Upper lobe of right lung (tissue), 1 donor: Measurements from ENCODE around the gene PKIB. TPM values are rescaled to one million over a fixed set of nuclear protein-coding genes. Genes with fewer than 3 reads are reported as not detected.

Experiments used
- ATAC-seq: fragments of 200-7000 bp; cut with Tn5 transposase; one replicate; pipeline ENCODE4 v1.9.1; 2020; ENCODE audit warnings: mild to moderate bottlenecking, moderate library complexity
- DNase-seq: peaks from one replicate; pipeline ENCODE4 v3.0.0-alpha.2; 2020
- H3K27ac ChIP-seq: fragments of 200-600 bp; one replicate; pipeline ENCODE4 v1.8.0; 2022
- H3K27me3 ChIP-seq: fragments of 200-600 bp; one replicate; pipeline ENCODE4 v1.8.0; 2022; ENCODE audit warnings: mild to moderate bottlenecking
- H3K36me3 ChIP-seq: fragments of 200-600 bp; one replicate; pipeline ENCODE4 v1.8.0; 2022
- H3K4me1 ChIP-seq: fragments of 200-600 bp; one replicate; pipeline ENCODE4 v1.8.0; 2022
- H3K4me3 ChIP-seq: fragments of 200-600 bp; one replicate; pipeline ENCODE4 v1.8.0; 2022; ENCODE audit warnings: mild to moderate bottlenecking
- H3K9me3 ChIP-seq: fragments of 200-600 bp; one replicate; pipeline ENCODE4 v1.8.0; 2022
- intact Hi-C: fragments of 100-400 bp; cut with DNase I; formaldehyde crosslinking; loops from one replicate; pipeline ENCODE4 v1.11.0; 2022
- total RNA-seq: library from RNA; stranded (reverse); fragmentation: NEBNext Ultra II Directional; extraction: Animal tissue kit (Norgen Biotek cat#: 25700); gene quantifications from one replicate; pipeline ENCODE4 v1.2.1, GENCODE V29; 2021
- TF ChIP-seq, protein P1 (sequence below): fragments of 200-600 bp; IDR thresholded peaks from one replicate; pipeline ENCODE4 v1.8.0; 2022; ENCODE audit warnings: antibody characterized with exemption
- donor health status: DM: no; HTN: yes; CAD: no; lungs with severe emphysema.

Gene PKIB
- total RNA-seq, 1 donor from 2014 or later, result 2.1 TPM

- H3K27me3 ChIP-seq, result no peaks in the 10 kb centered on the region
- no peak for DNase-seq
- intact Hi-C loops, result no loop called here
- H3K36me3 ChIP-seq, result no peaks in the 10 kb centered on the region
- no peak overlapping the region for H3K4me3 ChIP-seq
- no peak for ATAC-seq
- H3K9me3 ChIP-seq, result no peaks in the 10 kb centered on the region
- TF ChIP-seq, protein P1, sequence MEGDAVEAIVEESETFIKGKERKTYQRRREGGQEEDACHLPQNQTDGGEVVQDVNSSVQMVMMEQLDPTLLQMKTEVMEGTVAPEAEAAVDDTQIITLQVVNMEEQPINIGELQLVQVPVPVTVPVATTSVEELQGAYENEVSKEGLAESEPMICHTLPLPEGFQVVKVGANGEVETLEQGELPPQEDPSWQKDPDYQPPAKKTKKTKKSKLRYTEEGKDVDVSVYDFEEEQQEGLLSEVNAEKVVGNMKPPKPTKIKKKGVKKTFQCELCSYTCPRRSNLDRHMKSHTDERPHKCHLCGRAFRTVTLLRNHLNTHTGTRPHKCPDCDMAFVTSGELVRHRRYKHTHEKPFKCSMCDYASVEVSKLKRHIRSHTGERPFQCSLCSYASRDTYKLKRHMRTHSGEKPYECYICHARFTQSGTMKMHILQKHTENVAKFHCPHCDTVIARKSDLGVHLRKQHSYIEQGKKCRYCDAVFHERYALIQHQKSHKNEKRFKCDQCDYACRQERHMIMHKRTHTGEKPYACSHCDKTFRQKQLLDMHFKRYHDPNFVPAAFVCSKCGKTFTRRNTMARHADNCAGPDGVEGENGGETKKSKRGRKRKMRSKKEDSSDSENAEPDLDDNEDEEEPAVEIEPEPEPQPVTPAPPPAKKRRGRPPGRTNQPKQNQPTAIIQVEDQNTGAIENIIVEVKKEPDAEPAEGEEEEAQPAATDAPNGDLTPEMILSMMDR, result no peak
- H3K27ac ChIP-seq, result no peak overlapping the region
- H3K4me1 ChIP-seq, result no peaks in the 10 kb centered on the region
Observed at GRCh38 chr6:122710908-122711635, 100.9 kb downstream of the PKIB start.

GRCh38 chr6:122712093-122712447, 101.9 kb downstream of the PKIB start:
- intact Hi-C loops, result no loop called here

GRCh38 chr6:122712448-122713137, 102.4 kb downstream of the PKIB start:
- Histone ChIP-seq H3K4me3 (no peak overlapping the region), H3K36me3 (no peaks in the 10 kb centered on the region), H3K27me3 (no peaks in the 10 kb centered on the region), H3K9me3 (no peaks in the 10 kb centered on the region), H3K27ac (no peak overlapping the region), H3K4me1 (no peaks in the 10 kb centered on the region)
- TF ChIP-seq, protein P1, result no peak
- DNase-seq, result no peak
- no peak for ATAC-seq
- intact Hi-C loops, result no loop called here

More at GRCh38 chr6:122712093-122712447, 101.9 kb downstream of the PKIB start:
- no peaks in the 10 kb centered on the region for H3K27me3 ChIP-seq
- DNase-seq (no peak), ATAC-seq (no peak)
- H3K27ac ChIP-seq, result no peak overlapping the region
- TF ChIP-seq, protein P1, result no peak
- H3K4me1 ChIP-seq, result no peaks in the 10 kb centered on the region
- no peak overlapping the region for H3K4me3 ChIP-seq
- no peaks in the 10 kb centered on the region for H3K9me3 ChIP-seq
- H3K36me3 ChIP-seq, result no peaks in the 10 kb centered on the region

DNA sequence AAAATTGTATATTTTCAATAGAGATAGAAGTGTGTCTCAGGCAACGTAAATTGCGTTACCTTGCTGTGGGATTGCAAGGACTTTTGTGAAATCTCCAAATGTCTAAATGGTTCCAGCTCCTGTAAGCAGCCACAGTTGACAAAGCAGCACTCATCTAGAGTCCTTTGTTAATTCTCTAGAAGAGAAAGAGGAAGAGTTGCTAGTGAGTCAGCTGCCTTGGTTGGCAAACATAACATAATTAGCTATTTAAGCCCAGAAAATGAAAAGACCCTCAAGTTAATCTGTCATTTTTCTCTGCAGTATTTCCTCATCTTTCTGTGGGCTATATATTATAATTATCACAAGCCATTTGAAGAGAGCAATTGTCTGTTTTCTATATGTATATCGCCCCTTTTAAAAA, 102.9 kb downstream of the PKIB start:
- Histone ChIP-seq H3K9me3 (no peaks in the 10 kb centered on the region), H3K4me3 (no peak overlapping the region), H3K27me3 (no peaks in the 10 kb centered on the region), H3K27ac (no peak overlapping the region), H3K4me1 (no peaks in the 10 kb centered on the region), H3K36me3 (no peaks in the 10 kb centered on the region)
- peak; percentile 39 for ATAC-seq
- intact Hi-C loops, result no loop called here
- TF ChIP-seq, protein P1, result no peak
- DNase-seq, result no peak

DNA sequence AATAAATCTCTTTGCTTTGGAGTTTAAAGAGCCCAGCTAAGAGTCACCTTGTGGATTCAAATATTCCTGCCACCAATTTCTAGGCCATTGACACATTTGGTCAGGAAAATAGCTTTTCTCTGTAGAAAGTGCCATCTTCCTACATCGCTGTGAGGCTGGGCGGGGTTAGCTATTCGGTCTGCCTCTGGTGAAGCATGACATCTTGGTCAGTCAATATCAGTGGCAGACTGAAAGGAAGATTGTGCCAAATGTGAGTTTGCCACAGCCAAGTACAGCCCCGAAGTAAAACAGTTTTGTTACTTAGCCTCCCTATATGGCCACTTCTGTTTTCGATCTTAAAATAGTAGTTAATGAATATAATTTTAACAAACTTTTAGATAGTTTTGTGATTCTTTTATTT, 103.9 kb downstream of the PKIB start:
- intact Hi-C loops, result no loop called here

More for the DNA sequence above, 103.9 kb downstream of the PKIB start:
- ATAC-seq (no peak), DNase-seq (no peak)
- Histone ChIP-seq H3K4me3 (no peak overlapping the region), H3K27me3 (no peaks in the 10 kb centered on the region), H3K9me3 (no peaks in the 10 kb centered on the region), H3K27ac (no peak overlapping the region), H3K4me1 (no peaks in the 10 kb centered on the region), H3K36me3 (no peaks in the 10 kb centered on the region)
- TF ChIP-seq, protein P1, result no peak
